GM18870 (cell line): ENCODE data around the gene KLHL7.

ENCODE experiments used
- ATAC-seq: cut with Tn5 transposase; IDR thresholded peaks from one replicate; pipeline ENCODE4 v1.9.1; 2021; ENCODE audit warnings: moderate library complexity; ENCODE audit not compliant: unreplicated experiment

The KLHL7 gene

GRCh38 chr7:23105644-23106056 is at the start of gene KLHL7:
KLHL7 (plus strand) TSS chr7:23105785; CDS start chr7:23106027, 242 bp downstream.
- peak; percentile 82 for ATAC-seq

GRCh38 chr7:23058408-23059096 is 47.0 kb upstream of the KLHL7 start:
- no peak for ATAC-seq

GRCh38 chr7:23061327-23061726 is 44.3 kb upstream of the KLHL7 start:
- ATAC-seq: no peak

GRCh38 chr7:23062452-23062851 is 43.1 kb upstream of the KLHL7 start:
- no peak for ATAC-seq

GRCh38 chr7:23065974-23066373 is 39.6 kb upstream of the KLHL7 start:
- no peak for ATAC-seq

- ATAC-seq: no peak
Observed at GRCh38 chr7:23067271-23067670, 38.3 kb upstream of the KLHL7 start.

GRCh38 chr7:23072048-23072447 is 33.5 kb upstream of the KLHL7 start:
- ATAC-seq: no peak

GRCh38 chr7:23072922-23073321 is 32.7 kb upstream of the KLHL7 start:
- no peak for ATAC-seq

GRCh38 chr7:23074443-23075261 is 30.9 kb upstream of the KLHL7 start:
- no peak for ATAC-seq

- no peak for ATAC-seq
Observed at GRCh38 chr7:23075571-23075970, 30.0 kb upstream of the KLHL7 start.

GRCh38 chr7:23076772-23077171 is 28.8 kb upstream of the KLHL7 start:
- no peak for ATAC-seq

GRCh38 chr7:23093111-23093510 is 12.5 kb upstream of the KLHL7 start:
- no peak for ATAC-seq

- ATAC-seq: no peak
Observed at GRCh38 chr7:23093546-23093945, 12.0 kb upstream of the KLHL7 start.

GRCh38 chr7:23096518-23097290 is 8.9 kb upstream of the KLHL7 start:
- ATAC-seq: no peak

- no peak for ATAC-seq
Observed at GRCh38 chr7:23098029-23098428, 7.6 kb upstream of the KLHL7 start.

- ATAC-seq: no peak
Observed at GRCh38 chr7:23098460-23098859, 7.1 kb upstream of the KLHL7 start.

GRCh38 chr7:23100697-23101096 is 4.9 kb upstream of the KLHL7 start:
- ATAC-seq: no peak

- peak; percentile 18 for ATAC-seq
Observed at GRCh38 chr7:23105086-23105643, 420 bp upstream of the KLHL7 start.

- peak; percentile 31 for ATAC-seq
Observed at GRCh38 chr7:23106057-23106822, 655 bp downstream of the KLHL7 start.

GRCh38 chr7:23106823-23107663 is 1.5 kb downstream of the KLHL7 start:
- ATAC-seq: no peak
